Panc1 (cell line): ENCODE measurements around the gene TMTC2. TPM values are rescaled to one million over a fixed set of nuclear protein-coding genes. Genes with fewer than 3 reads are reported as not detected.

Experiments used
- ATAC-seq: fragments of 200-7000 bp; cut with Tn5 transposase; 2 replicates; pipeline ENCODE4 v1.9.1; 2020; ENCODE audit warnings: mild to moderate bottlenecking, moderate library complexity
- BruUV-seq: library from RNA; stranded (reverse); fragments of 400-500 nt; replicated peaks from 2 replicates; lab custom pipeline; 2021; lab: Mats Ljungman, UMichigan
- CTCF ChIA-PET: fragments of 300-600 bp; sonication (Branson Sonifier 250); formaldehyde crosslinking; loops from one replicate; lab custom pipeline; 2022; ENCODE audit warnings: antibody characterized with exemption; lab: Charles Lee
- POLR2A ChIA-PET: fragments of 300-600 bp; sonication (Branson Sonifier 250); formaldehyde crosslinking; loops from one replicate; lab custom pipeline; 2022; ENCODE audit warnings: antibody characterized with exemption; lab: Charles Lee
- DNase-seq: peaks from one replicate; pipeline ENCODE4 v3.0.0-alpha.2; 2010; ENCODE audit warnings: low read depth, low spot score
- H3K27ac ChIP-seq: 2 replicates; pipeline ENCODE4 v1.5.1; 2011; ENCODE audit warnings: mild to moderate bottlenecking, low read length, inconsistent platforms
- H3K27me3 ChIP-seq: fragments of 200-500 bp; sonication (Bioruptor generic); 2 replicates; pipeline ENCODE4 v1.6.0; 2014; ENCODE audit warnings: low read length, inconsistent platforms; ENCODE audit not compliant: control insufficient read depth, insufficient read depth
- H3K36me3 ChIP-seq: fragments of 200-500 bp; sonication (Bioruptor generic); 2 replicates; pipeline ENCODE4 v1.5.1; 2014; ENCODE audit warnings: inconsistent platforms, mild to moderate bottlenecking, low read length, moderate library complexity; ENCODE audit not compliant: control insufficient read depth, insufficient read depth
- H3K4me1 ChIP-seq: 2 replicates; pipeline ENCODE4 v1.5.1; 2011; ENCODE audit warnings: inconsistent platforms, mild to moderate bottlenecking, low read length, moderate library complexity; ENCODE audit not compliant: control insufficient read depth, insufficient read depth
- H3K4me3 ChIP-seq, 2 experiments: 2 replicates each; pipeline ENCODE4 v1.5.1; 2011 to 2012; ENCODE audit warnings: low read depth in 2 of 2, low read length in 2 of 2, mild to moderate bottlenecking in 2 of 2, inconsistent platforms in 1 of 2, moderate library complexity in 1 of 2
- H3K9me3 ChIP-seq: fragments of 200-500 bp; sonication (Bioruptor generic); 2 replicates; pipeline ENCODE4 v1.5.1; 2014; ENCODE audit warnings: low read depth, mild to moderate bottlenecking, inconsistent platforms, low read length, moderate library complexity; ENCODE audit not compliant: control insufficient read depth, insufficient read depth
- CTCF ChIP-seq: fragments of 450-650 bp; IDR thresholded peaks from 2 replicates; pipeline ENCODE4 v1.5.1; 2017; ENCODE audit warnings: mild to moderate bottlenecking
- POLR2AphosphoS5 ChIP-seq: IDR thresholded peaks from 2 replicates; pipeline ENCODE4 v1.6.1; 2012; ENCODE audit warnings: mild to moderate bottlenecking, low read depth, low read length, moderate library complexity
- REST ChIP-seq, 2 experiments: IDR thresholded peaks; 2 replicates each; pipeline ENCODE4 v1.6.1; 2011 to 2012; ENCODE audit warnings: low read depth in 2 of 2, control low read depth in 1 of 2, low read length in 1 of 2, mild to moderate bottlenecking in 1 of 2, moderate library complexity in 1 of 2; ENCODE audit not compliant: insufficient read depth in 1 of 2
- SIN3A ChIP-seq: IDR thresholded peaks from 2 replicates; pipeline ENCODE4 v1.6.1; 2012; ENCODE audit warnings: low read depth, mild to moderate bottlenecking, low read length, moderate library complexity, borderline replicate concordance; ENCODE audit not compliant: insufficient read depth
- TCF7L2 ChIP-seq: IDR thresholded peaks from 2 replicates; pipeline ENCODE4 v1.6.1; 2011; ENCODE audit warnings: mild to moderate bottlenecking, low read depth, low read length, inconsistent platforms
- in situ Hi-C: cut with HindIII; loops from 2 replicates; pipeline ENCODE4 v1.10.0; 2016; ENCODE audit warnings: low sequenced_read_pairs, low pct_unique_long_range_greater_than_20kb
- intact Hi-C: fragments of 100-400 bp; cut with micrococcal nuclease; formaldehyde crosslinking; loops from one replicate; pipeline ENCODE4 v1.10.0; 2022; ENCODE audit not compliant: unreplicated experiment
- total RNA-seq: library from RNA; stranded (reverse); gene quantifications from one replicate; pipeline ENCODE4 v1.2.1, GENCODE V29; 2021; ENCODE audit not compliant: unreplicated experiment

Gene TMTC2
- total RNA-seq, 1 experiment from 2014 or later, result 5.7 TPM

- in situ Hi-C loops (no loop called here), intact Hi-C loops (no loop called here)
- ATAC-seq, result no peak
- DNase-seq, result no peak
- no peak overlapping the region for H3K27ac ChIP-seq
- POLR2A ChIA-PET, result no interaction called here
- CTCF ChIA-PET, result no interaction called here
- H3K4me1 ChIP-seq, result no peaks in the 10 kb centered on the region
- TF ChIP-seq SIN3A (no peak), POLR2AphosphoS5 (no peak), TCF7L2 (no peak), REST (IDR thresholded peaks at IDR 0.05; ENCODE audit: insufficient read depth in 1 of 2, low read depth in 2 of 2, low read length in 1 of 2) (no peak), CTCF (no peak)
- H3K4me3 ChIP-seq, result no peak overlapping the region
- no peaks in the 10 kb centered on the region for H3K9me3 ChIP-seq
- no peaks in the 10 kb centered on the region for H3K27me3 ChIP-seq
- H3K36me3 ChIP-seq, result no peaks in the 10 kb centered on the region
- BruUV-seq, result no TSS peak
These were observed 285.9 kb downstream of the TMTC2 start for GRCh38 chr12:82972624-82973023.

- BruUV-seq, result no TSS peak
- ATAC-seq (no peak), DNase-seq (no peak)
- ChIA-PET POLR2A (no interaction called here), CTCF (no interaction called here)
- in situ Hi-C loops (no loop called here), intact Hi-C loops (no loop called here)
- Histone ChIP-seq H3K9me3 (no peaks in the 10 kb centered on the region), H3K36me3 (no peaks in the 10 kb centered on the region), H3K4me3 (no peak overlapping the region), H3K27ac (no peak overlapping the region), H3K4me1 (no peaks in the 10 kb centered on the region), H3K27me3 (no peaks in the 10 kb centered on the region)
- TF ChIP-seq POLR2AphosphoS5 (no peak), REST (IDR thresholded peaks at IDR 0.05; ENCODE audit: insufficient read depth in 1 of 2, low read depth in 2 of 2, low read length in 1 of 2) (no peak), TCF7L2 (no peak), CTCF (no peak), SIN3A (no peak)
These were observed 286.9 kb downstream of the TMTC2 start for GRCh38 chr12:82973592-82973991.
